ENCODE results near the gene MRO.

MRO gene

GRCh38 chr18:50807176-50807575 lies 12.6 kb downstream of the MRO start:
- TF ChIP-seq POLR2AphosphoS5 (IDR thresholded peaks at IDR 0.05; ENCODE audit: low read depth, low read length) (no peak), SIN3A (IDR thresholded peaks at IDR 0.05; ENCODE audit: borderline replicate concordance, insufficient read depth, low read length) (no peak), REST (IDR thresholded peaks at IDR 0.05; ENCODE audit: insufficient read depth in 1 of 2, low read depth in 2 of 2, low read length in 2 of 2) (no peak), TAF1 (IDR thresholded peaks at IDR 0.05; ENCODE audit: borderline replicate concordance, insufficient read depth, low read length) (no peak), FOXP2 (optimal IDR thresholded peaks at IDR 0.05; ENCODE audit: borderline replicate concordance, extremely low read depth, extremely low read length, insufficient read depth) (no peak)

GRCh38 chr18:50806208-50806616 lies 13.6 kb downstream of the MRO start:
- TF ChIP-seq TAF1 (IDR thresholded peaks at IDR 0.05; ENCODE audit: borderline replicate concordance, insufficient read depth, low read length) = no peak

GRCh38 chr18:50805732-50806131 lies 14.1 kb downstream of the MRO start:
- no peak for TF ChIP-seq REST (IDR thresholded peaks at IDR 0.05; ENCODE audit: insufficient read depth in 1 of 2, low read depth in 2 of 2, low read length in 2 of 2)
- TF ChIP-seq SIN3A (IDR thresholded peaks at IDR 0.05; ENCODE audit: borderline replicate concordance, insufficient read depth, low read length) = no peak
- TF ChIP-seq FOXP2 (optimal IDR thresholded peaks at IDR 0.05; ENCODE audit: borderline replicate concordance, extremely low read depth, extremely low read length, insufficient read depth) = no peak
- TF ChIP-seq POLR2AphosphoS5 (IDR thresholded peaks at IDR 0.05; ENCODE audit: low read depth, low read length) = no peak

- TF ChIP-seq REST (IDR thresholded peaks at IDR 0.05; ENCODE audit: insufficient read depth in 1 of 2, low read depth in 2 of 2, low read length in 2 of 2) (no peak), TAF1 (IDR thresholded peaks at IDR 0.05; ENCODE audit: borderline replicate concordance, insufficient read depth, low read length) (no peak), FOXP2 (optimal IDR thresholded peaks at IDR 0.05; ENCODE audit: borderline replicate concordance, extremely low read depth, extremely low read length, insufficient read depth) (no peak), SIN3A (IDR thresholded peaks at IDR 0.05; ENCODE audit: borderline replicate concordance, insufficient read depth, low read length) (no peak), POLR2AphosphoS5 (IDR thresholded peaks at IDR 0.05; ENCODE audit: low read depth, low read length) (no peak)
Measured at GRCh38 chr18:50803592-50803991, 16.2 kb downstream of the MRO start.

GRCh38 chr18:50802141-50802540 lies 17.7 kb downstream of the MRO start:
- TF ChIP-seq POLR2AphosphoS5 (IDR thresholded peaks at IDR 0.05; ENCODE audit: low read depth, low read length) (no peak), REST (IDR thresholded peaks at IDR 0.05; ENCODE audit: insufficient read depth in 1 of 2, low read depth in 2 of 2, low read length in 2 of 2) (no peak), FOXP2 (optimal IDR thresholded peaks at IDR 0.05; ENCODE audit: borderline replicate concordance, extremely low read depth, extremely low read length, insufficient read depth) (no peak), SIN3A (IDR thresholded peaks at IDR 0.05; ENCODE audit: borderline replicate concordance, insufficient read depth, low read length) (no peak), TAF1 (IDR thresholded peaks at IDR 0.05; ENCODE audit: borderline replicate concordance, insufficient read depth, low read length) (no peak)

Data from PFSK-1 (cell line).